ENCODE data around the gene SPINK8. TPM values are rescaled to one million over a fixed set of nuclear protein-coding genes. Genes with fewer than 3 reads are reported as not detected.
"Not testable (repeated sequence)": the region's sequence is repeated elsewhere in the genome, so short reads cannot be mapped to it uniquely, and the experiment has no call there.

Gene SPINK8
- total and polyA plus RNA-seq, 2 experiments from 2014 or later = not detected

GRCh38 chr3:48343432-48343831, 10.0 kb upstream of the SPINK8 start:
- no peak overlapping the region for H3K27ac ChIP-seq
- no peak for DNase-seq (ENCODE audit: low read depth in 1 of 2, low spot score in 1 of 2)
- H3K4me3 ChIP-seq = no peak overlapping the region
- no peak for TF ChIP-seq CTCF (IDR thresholded peaks at IDR 0.05; ENCODE audit: low read depth, low read length)
- no peaks in the 10 kb centered on the region for H3K4me1 ChIP-seq (ENCODE audit: low read depth)
- peaks cover 4% of the 10 kb centered on the region for H3K27me3 ChIP-seq
- H3K36me3 ChIP-seq = no peaks in the 10 kb centered on the region
- no peaks in the 10 kb centered on the region for H3K9me3 ChIP-seq (ENCODE audit: low read depth)

DNA sequence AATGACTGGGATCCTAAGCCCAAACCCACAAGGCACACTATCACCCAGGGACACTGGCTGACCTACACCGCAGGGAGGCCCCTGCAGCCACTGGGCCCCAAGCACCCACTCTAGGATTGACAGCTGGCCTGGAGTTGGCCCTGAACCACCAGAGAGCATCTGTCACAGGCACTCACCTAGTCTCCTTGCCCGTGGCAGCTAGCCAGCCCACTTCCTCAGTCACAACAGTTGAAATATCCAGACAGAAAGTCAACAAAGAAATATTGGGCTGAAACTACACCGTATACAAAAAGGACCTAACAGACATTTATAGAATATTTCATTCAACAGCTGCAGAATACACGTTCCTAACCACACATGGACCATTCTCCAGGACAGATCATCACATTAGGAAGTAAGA, 5.2 kb upstream of the SPINK8 start:
- no peak for TF ChIP-seq CTCF (IDR thresholded peaks at IDR 0.05; ENCODE audit: low read depth, low read length)
- no peak overlapping the region for H3K4me3 ChIP-seq
- no peaks in the 10 kb centered on the region for H3K27me3 ChIP-seq
- no peaks in the 10 kb centered on the region for H3K36me3 ChIP-seq
- DNase-seq (ENCODE audit: low read depth in 1 of 2, low spot score in 1 of 2) = no peak
- H3K27ac ChIP-seq = no peak overlapping the region
- no peaks in the 10 kb centered on the region for H3K4me1 ChIP-seq (ENCODE audit: low read depth)
- H3K9me3 ChIP-seq (ENCODE audit: low read depth) = no peaks in the 10 kb centered on the region

DNA sequence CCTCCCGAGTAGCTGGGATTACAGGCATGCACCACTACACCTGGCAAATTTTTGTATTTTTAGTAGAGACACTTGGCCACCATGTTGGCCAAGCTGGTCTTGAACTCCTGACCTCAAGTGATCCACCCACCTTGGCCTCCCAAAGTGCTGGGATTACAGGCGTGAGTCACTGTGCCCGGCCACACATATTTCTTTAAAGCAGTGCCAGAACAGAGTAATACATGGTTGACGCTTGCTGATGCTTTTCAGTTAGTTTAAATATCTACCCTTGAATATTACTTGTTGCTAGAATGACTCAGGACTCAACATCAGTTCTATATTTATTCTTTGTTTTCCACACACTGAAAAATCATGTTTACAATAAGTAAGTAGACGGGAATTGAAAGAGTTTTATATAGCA, 4.1 kb upstream of the SPINK8 start:
- H3K4me1 ChIP-seq (ENCODE audit: low read depth); H3K4me3 ChIP-seq; H3K27ac ChIP-seq; H3K9me3 ChIP-seq (ENCODE audit: low read depth); H3K36me3 ChIP-seq; DNase-seq (ENCODE audit: low read depth in 1 of 2, low spot score in 1 of 2); H3K27me3 ChIP-seq: not testable (repeated sequence)

- not testable (repeated sequence) for H3K27me3 ChIP-seq; DNase-seq (ENCODE audit: low read depth in 1 of 2, low spot score in 1 of 2); H3K36me3 ChIP-seq; H3K4me1 ChIP-seq (ENCODE audit: low read depth); H3K9me3 ChIP-seq (ENCODE audit: low read depth); H3K27ac ChIP-seq; H3K4me3 ChIP-seq
Observed at GRCh38 chr3:48335286-48335685, 1.8 kb upstream of the SPINK8 start.

DNA sequence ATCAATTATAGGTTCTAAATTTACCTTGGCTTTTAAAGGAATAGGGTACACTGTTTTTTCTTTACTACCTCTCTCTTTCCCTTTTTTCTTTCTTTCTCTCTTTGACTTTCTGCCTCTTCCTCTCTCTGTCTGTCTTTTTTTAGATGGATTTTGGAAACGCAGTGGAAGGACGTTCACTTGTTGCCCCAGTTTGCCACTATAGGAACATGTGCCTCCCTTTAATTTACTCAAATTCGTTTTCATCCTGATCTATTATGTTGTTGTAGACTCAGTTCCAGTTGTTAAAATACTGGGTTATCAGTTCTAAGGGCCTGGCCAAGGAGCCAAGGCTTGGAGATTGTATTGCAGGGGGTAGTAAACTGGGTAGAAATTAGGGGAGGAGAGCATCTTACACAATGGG, 1.1 kb upstream of the SPINK8 start:
- no peaks in the 10 kb centered on the region for H3K27me3 ChIP-seq
- no peak for TF ChIP-seq CTCF (IDR thresholded peaks at IDR 0.05; ENCODE audit: low read depth, low read length)
- no peaks in the 10 kb centered on the region for H3K9me3 ChIP-seq (ENCODE audit: low read depth)
- DNase-seq (ENCODE audit: low read depth in 1 of 2, low spot score in 1 of 2) = no peak
- no peaks in the 10 kb centered on the region for H3K4me1 ChIP-seq (ENCODE audit: low read depth)
- H3K36me3 ChIP-seq = no peaks in the 10 kb centered on the region
- no peak overlapping the region for H3K27ac ChIP-seq
- H3K4me3 ChIP-seq = no peak overlapping the region

DNA sequence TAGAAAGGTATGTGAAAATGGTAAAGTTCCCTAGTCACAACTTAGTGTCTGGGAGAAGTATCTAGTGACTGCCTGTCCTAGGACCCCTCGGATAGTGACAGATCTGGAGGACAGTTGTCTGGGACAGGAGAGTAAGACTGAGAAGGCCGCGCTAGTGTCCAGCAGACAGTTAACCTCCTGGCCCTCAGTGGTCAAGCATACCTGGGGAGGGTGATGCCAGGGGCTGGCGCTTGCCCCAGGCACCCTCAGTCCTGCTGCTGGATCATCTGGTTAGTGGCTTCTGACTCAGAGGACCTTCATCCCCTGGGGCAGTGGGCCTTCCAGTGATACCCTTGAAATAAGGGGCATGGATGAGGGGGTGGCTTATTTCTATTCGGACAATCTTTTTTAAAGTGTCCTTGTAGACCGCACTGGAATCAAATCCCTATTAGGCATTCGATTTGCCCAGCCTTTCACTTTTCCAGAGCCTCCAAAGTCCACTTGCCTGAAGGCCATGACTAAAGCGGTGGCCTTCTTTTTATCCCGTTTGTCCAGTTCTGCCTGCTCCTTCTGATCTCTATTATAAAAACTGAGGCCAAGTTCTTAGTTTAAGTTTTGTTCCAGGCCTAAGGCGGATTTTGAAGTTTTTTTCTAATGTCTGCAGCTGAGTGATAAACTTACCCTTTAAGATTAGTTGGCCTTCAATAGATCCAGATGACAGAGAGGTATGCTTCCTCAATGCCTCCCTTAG, 1.6 kb downstream of the SPINK8 start:
- not testable (repeated sequence) for H3K27ac ChIP-seq; H3K4me1 ChIP-seq (ENCODE audit: low read depth); H3K9me3 ChIP-seq (ENCODE audit: low read depth); DNase-seq (ENCODE audit: low read depth in 1 of 2, low spot score in 1 of 2); H3K36me3 ChIP-seq; H3K27me3 ChIP-seq; H3K4me3 ChIP-seq

DNA sequence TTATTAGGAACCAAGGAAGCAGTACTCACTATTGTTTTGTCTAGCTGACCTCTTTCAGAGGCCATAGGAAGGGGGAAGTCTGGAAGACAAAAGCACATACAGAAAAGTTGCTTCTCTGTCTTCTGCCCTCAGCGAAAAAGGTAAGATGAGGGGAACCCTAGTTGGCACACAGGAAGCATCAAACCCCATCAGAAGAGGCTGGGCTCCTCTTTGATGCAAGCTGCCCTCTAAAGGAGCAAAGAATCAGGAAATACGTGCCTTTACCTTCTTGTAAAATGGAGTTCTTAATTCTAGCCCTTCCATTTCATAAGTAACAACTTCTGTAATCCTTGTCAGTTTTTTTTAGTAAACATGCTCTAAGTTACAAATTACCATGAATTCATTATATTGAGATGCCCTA, 12.5 kb downstream of the SPINK8 start:
- no peaks in the 10 kb centered on the region for H3K9me3 ChIP-seq (ENCODE audit: low read depth)
- no peak for TF ChIP-seq CTCF (IDR thresholded peaks at IDR 0.05; ENCODE audit: low read depth, low read length)
- H3K4me1 ChIP-seq (ENCODE audit: low read depth) = no peaks in the 10 kb centered on the region
- H3K27me3 ChIP-seq = no peaks in the 10 kb centered on the region
- no peaks in the 10 kb centered on the region for H3K36me3 ChIP-seq
- no peak for DNase-seq (ENCODE audit: low read depth in 1 of 2, low spot score in 1 of 2)
- H3K4me3 ChIP-seq = no peak overlapping the region
- H3K27ac ChIP-seq = no peak overlapping the region
